ENCODE results near the gene PTH2R.

DNA sequence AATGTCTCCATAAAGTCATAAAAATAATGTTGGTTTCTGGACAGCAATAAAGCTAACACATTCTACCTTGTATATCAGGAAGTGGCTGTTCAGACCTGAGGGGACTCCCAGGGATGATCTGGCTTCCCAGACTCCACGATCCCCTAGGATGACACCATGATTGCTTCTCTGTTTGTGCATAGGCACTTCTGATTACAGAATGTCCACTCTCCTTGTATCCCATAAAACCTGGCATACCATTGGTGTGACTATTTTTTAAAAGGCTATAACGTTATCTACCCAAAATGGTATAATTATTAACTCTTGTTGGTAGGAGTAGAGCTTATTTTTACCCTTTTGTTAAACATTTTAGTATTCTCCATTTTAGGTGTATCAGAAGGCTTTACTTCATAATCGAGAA lies 57.1 kb downstream of the PTH2R start:
- TF ChIP-seq EZH2phosphoT487 (IDR thresholded peaks at IDR 0.05; ENCODE audit: borderline replicate concordance, low read depth) (no peak), EP300 (IDR thresholded peaks at IDR 0.05; ENCODE audit: borderline replicate concordance in 1 of 2, low read depth in 1 of 2, low read length in 1 of 2) (no peak), SMC3 (IDR thresholded peaks at IDR 0.05; ENCODE audit: low read depth, low read length) (no peak), ELF1 (IDR thresholded peaks at IDR 0.05) (no peak)
- TF ChIP-seq, protein P1, sequence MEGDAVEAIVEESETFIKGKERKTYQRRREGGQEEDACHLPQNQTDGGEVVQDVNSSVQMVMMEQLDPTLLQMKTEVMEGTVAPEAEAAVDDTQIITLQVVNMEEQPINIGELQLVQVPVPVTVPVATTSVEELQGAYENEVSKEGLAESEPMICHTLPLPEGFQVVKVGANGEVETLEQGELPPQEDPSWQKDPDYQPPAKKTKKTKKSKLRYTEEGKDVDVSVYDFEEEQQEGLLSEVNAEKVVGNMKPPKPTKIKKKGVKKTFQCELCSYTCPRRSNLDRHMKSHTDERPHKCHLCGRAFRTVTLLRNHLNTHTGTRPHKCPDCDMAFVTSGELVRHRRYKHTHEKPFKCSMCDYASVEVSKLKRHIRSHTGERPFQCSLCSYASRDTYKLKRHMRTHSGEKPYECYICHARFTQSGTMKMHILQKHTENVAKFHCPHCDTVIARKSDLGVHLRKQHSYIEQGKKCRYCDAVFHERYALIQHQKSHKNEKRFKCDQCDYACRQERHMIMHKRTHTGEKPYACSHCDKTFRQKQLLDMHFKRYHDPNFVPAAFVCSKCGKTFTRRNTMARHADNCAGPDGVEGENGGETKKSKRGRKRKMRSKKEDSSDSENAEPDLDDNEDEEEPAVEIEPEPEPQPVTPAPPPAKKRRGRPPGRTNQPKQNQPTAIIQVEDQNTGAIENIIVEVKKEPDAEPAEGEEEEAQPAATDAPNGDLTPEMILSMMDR (IDR thresholded peaks at IDR 0.05): no peak
